HEK293T (cell line): Measurements from ENCODE around the gene ATF6B.

ENCODE experiments used
- CTCF ChIA-PET: fragments of 350-600 bp; formaldehyde crosslinking; extraction: SDS; loops from one replicate; lab custom pipeline; 2021; ENCODE audit warnings: antibody characterized with exemption, inconsistent platforms; lab: Yijun Ruan, JAX
- POLR2A ChIA-PET: fragments of 350-600 bp; formaldehyde crosslinking; extraction: SDS; loops from one replicate; lab custom pipeline; 2020; ENCODE audit warnings: antibody characterized with exemption, inconsistent platforms; lab: Yijun Ruan, JAX
- DNase-seq: peaks from one replicate; pipeline ENCODE4 v3.0.0; 2012; ENCODE audit warnings: mixed read lengths; ENCODE audit errors: extremely low spot score
- ARNT ChIP-seq: fragments of 450-650 bp; IDR thresholded peaks from 2 replicates; pipeline ENCODE4 v1.6.1; 2017; ENCODE audit warnings: mild to moderate bottlenecking
- BHLHE40 ChIP-seq: fragments of 450-650 bp; IDR thresholded peaks from 2 replicates; pipeline ENCODE4 v1.6.1; 2016; ENCODE audit warnings: mild to moderate bottlenecking, moderate library complexity, borderline replicate concordance
- CTBP1 ChIP-seq: fragments of 450-650 bp; IDR thresholded peaks from 2 replicates; pipeline ENCODE4 v1.6.1; 2016; ENCODE audit warnings: borderline replicate concordance
- ELF4 ChIP-seq: fragments of 450-650 bp; IDR thresholded peaks from 2 replicates; pipeline ENCODE4 v1.6.1; 2017; ENCODE audit warnings: antibody characterized with exemption
- FOXA1 ChIP-seq: fragments of 450-650 bp; IDR thresholded peaks from 2 replicates; pipeline ENCODE4 v1.6.1; 2016; ENCODE audit warnings: mild to moderate bottlenecking
- FOXK2 ChIP-seq: fragments of 450-650 bp; IDR thresholded peaks from 2 replicates; pipeline ENCODE4 v1.6.1; 2016; ENCODE audit warnings: mild to moderate bottlenecking
- FOXM1 ChIP-seq: fragments of 450-650 bp; IDR thresholded peaks from 2 replicates; pipeline ENCODE4 v1.6.1; 2017; ENCODE audit warnings: mild to moderate bottlenecking, borderline replicate concordance
- HDGF ChIP-seq: fragments of 450-650 bp; IDR thresholded peaks from 2 replicates; pipeline ENCODE4 v1.6.1; 2017; ENCODE audit warnings: antibody characterized with exemption, borderline replicate concordance
- L3MBTL2 ChIP-seq: fragments of 450-650 bp; conservative IDR thresholded peaks from 2 replicates; pipeline ENCODE4 v1.6.1; 2016; ENCODE audit warnings: mild to moderate bottlenecking
- LEF1 ChIP-seq: fragments of 450-650 bp; IDR thresholded peaks from 2 replicates; pipeline ENCODE4 v1.6.1; 2017; ENCODE audit warnings: mild to moderate bottlenecking, borderline replicate concordance
- NFRKB ChIP-seq: fragments of 450-650 bp; IDR thresholded peaks from 2 replicates; pipeline ENCODE4 v1.6.1; 2016; ENCODE audit warnings: mild to moderate bottlenecking, moderate library complexity
- PKNOX1 ChIP-seq: fragments of 450-650 bp; IDR thresholded peaks from 2 replicates; pipeline ENCODE4 v1.6.1; 2016
- SP1 ChIP-seq: fragments of 450-650 bp; IDR thresholded peaks from 2 replicates; pipeline ENCODE4 v1.6.1; 2017
- SUZ12 ChIP-seq: fragments of 450-650 bp; IDR thresholded peaks from 2 replicates; pipeline ENCODE4 v1.6.1; 2016; ENCODE audit warnings: mild to moderate bottlenecking
- TARDBP ChIP-seq: fragments of 450-650 bp; IDR thresholded peaks from 2 replicates; pipeline ENCODE4 v1.6.1; 2016
- ZNF384 ChIP-seq: fragments of 450-650 bp; IDR thresholded peaks from 2 replicates; pipeline ENCODE4 v1.6.1; 2016

Gene ATF6B

GRCh38 chr6:32129297-32130088 lies 1.4 kb upstream of the ATF6B start:
- ChIA-PET CTCF (interaction anchor here (1.9 kb wide), 1 partner anchor 11 kb away, joined by 7 read pairs; no protein-coding TSS in a partner anchor), POLR2A (interaction anchor here (1.0 to 4.3 kb wide), 17 partner anchors 9 to 842 kb away, joined by 3 to 57 read pairs (median 8); partner anchors contain the start of genes AGPAT1, PBX2, PRRT1 and RNF5)
- TF ChIP-seq LEF1 (no peak), FOXA1 (no peak), SP1 (no peak), TARDBP (no peak), BHLHE40 (no peak), ARNT (no peak), SUZ12 (no peak)
- no peak for DNase-seq

- no peak for TF ChIP-seq TARDBP
- TF ChIP-seq SUZ12, result no peak
- TF ChIP-seq BHLHE40, result no peak
- TF ChIP-seq HDGF, result no peak
- TF ChIP-seq FOXM1, result no peak
- TF ChIP-seq FOXA1, result no peak
- no peak for TF ChIP-seq ELF4
- TF ChIP-seq CTBP1, result no peak
- no peak for TF ChIP-seq NFRKB
- no peak for TF ChIP-seq SP1
- no peak for TF ChIP-seq ARNT
- no peak for TF ChIP-seq PKNOX1
- TF ChIP-seq LEF1, result no peak
- no peak for TF ChIP-seq ZNF384
- no peak for TF ChIP-seq FOXK2
- TF ChIP-seq L3MBTL2, result no peak
- CTCF ChIA-PET, result interaction anchor here (0.7 to 1.9 kb wide), 2 partner anchors 10 to 316 kb away, joined by 7 read pairs; no protein-coding TSS in a partner anchor
- POLR2A ChIA-PET, result interaction anchor here (0.6 to 4.3 kb wide), 14 partner anchors 10 to 348 kb away, joined by 3 to 57 read pairs (median 8); partner anchors contain the start of genes AGPAT1, PBX2, PRRT1 and RNF5
- DNase-seq, result no peak
Observed at GRCh38 chr6:32128751-32129296, 778 bp upstream of the ATF6B start.

- no peak for DNase-seq
- POLR2A ChIA-PET, result interaction anchor here (1.0 to 4.3 kb wide), 5 partner anchors 10 to 63 kb away, joined by 4 to 57 read pairs (median 9); partner anchors contain the start of genes AGPAT1, PBX2 and PRRT1
- no peak for TF ChIP-seq ELF4
- no peak for TF ChIP-seq FOXK2
- no peak for TF ChIP-seq BHLHE40
- CTCF ChIA-PET, result interaction anchor here (0.7 to 1.6 kb wide), 2 partner anchors 9 to 10 kb away, joined by 5 to 9 read pairs; no protein-coding TSS in a partner anchor
Observed at GRCh38 chr6:32127409-32127716, 683 bp downstream of the ATF6B start.

GRCh38 chr6:32126880-32127279 lies 1.2 kb downstream of the ATF6B start:
- DNase-seq, result no peak
- no peak for TF ChIP-seq FOXA1
- TF ChIP-seq BHLHE40, result no peak
- TF ChIP-seq ELF4, result no peak
- TF ChIP-seq SUZ12, result no peak
- TF ChIP-seq NFRKB, result no peak
- TF ChIP-seq FOXM1, result no peak
- TF ChIP-seq FOXK2, result no peak
- no peak for TF ChIP-seq L3MBTL2
- TF ChIP-seq CTBP1, result no peak
- CTCF ChIA-PET, result interaction anchor here (0.7 to 1.6 kb wide), 2 partner anchors 8 to 9 kb away, joined by 5 to 9 read pairs; no protein-coding TSS in a partner anchor
- POLR2A ChIA-PET, result interaction anchor here (4.3 kb wide), 1 partner anchor 26 kb away, joined by 57 read pairs; the partner anchor contains the start of gene PRRT1

GRCh38 chr6:32123681-32124080 lies 4.4 kb downstream of the ATF6B start:
- DNase-seq, result no peak
- ChIA-PET POLR2A (no interaction called here), CTCF (no interaction called here)
- TF ChIP-seq HDGF (no peak), CTBP1 (no peak), FOXA1 (no peak), PKNOX1 (no peak), SUZ12 (no peak), FOXM1 (no peak), L3MBTL2 (no peak), NFRKB (no peak), ZNF384 (no peak), TARDBP (no peak), ELF4 (no peak)

GRCh38 chr6:32120573-32121059 lies 7.4 kb downstream of the ATF6B start:
- DNase-seq, result no peak
- ChIA-PET CTCF (interaction anchor here (1.0 kb wide), 1 partner anchor 27 kb away, joined by 4 read pairs; no protein-coding TSS in a partner anchor), POLR2A (interaction anchor here (1.8 kb wide), 1 partner anchor 9 kb away, joined by 7 read pairs; the partner anchor contains the start of gene FKBPL)
- TF ChIP-seq ZNF384, result no peak
- TF ChIP-seq FOXA1, result no peak
- TF ChIP-seq L3MBTL2, result no peak
- no peak for TF ChIP-seq PKNOX1
- no peak for TF ChIP-seq ELF4
- no peak for TF ChIP-seq ARNT
- TF ChIP-seq FOXM1, result no peak
- no peak for TF ChIP-seq TARDBP
